ENCODE measurements around the gene LRRFIP1.

The LRRFIP1 gene

GRCh38 chr2:237727363-237727762 is 100.0 kb downstream of the LRRFIP1 start:
- H3K4me3 ChIP-seq (replicated peaks; ENCODE audit: insufficient read depth, low read length), result no peak overlapping the region
- no peaks in the 10 kb centered on the region for H3K27me3 ChIP-seq (ENCODE audit: insufficient read depth, poor library complexity, severe bottlenecking)
- TF ChIP-seq SPI1 (IDR thresholded peaks at IDR 0.05; ENCODE audit: borderline replicate concordance, low read depth) (no peak), GABPA (IDR thresholded peaks at IDR 0.05; ENCODE audit: low read depth) (no peak), POLR2AphosphoS5 (IDR thresholded peaks at IDR 0.05; ENCODE audit: low read depth) (no peak), CTCF (IDR thresholded peaks at IDR 0.05; ENCODE audit: insufficient read depth, low read length) (no peak)
- no peak for DNase-seq (ENCODE audit: low read depth in 1 of 2, low spot score in 1 of 2)
- no peak overlapping the region for H3K27ac ChIP-seq (replicated peaks)

- TF ChIP-seq REST (IDR thresholded peaks at IDR 0.05; ENCODE audit: insufficient replicate concordance, low read depth) (no peak), SPI1 (IDR thresholded peaks at IDR 0.05; ENCODE audit: borderline replicate concordance, low read depth) (no peak), POLR2AphosphoS5 (IDR thresholded peaks at IDR 0.05; ENCODE audit: low read depth) (no peak), CTCF (IDR thresholded peaks at IDR 0.05; ENCODE audit: insufficient read depth, low read length) (no peak), GABPA (IDR thresholded peaks at IDR 0.05; ENCODE audit: low read depth) (no peak)
- Histone ChIP-seq H3K27me3 (ENCODE audit: insufficient read depth, poor library complexity, severe bottlenecking) (no peaks in the 10 kb centered on the region), H3K4me3 (replicated peaks; ENCODE audit: insufficient read depth, low read length) (no peak overlapping the region), H3K27ac (replicated peaks) (no peak overlapping the region)
- DNase-seq (ENCODE audit: low read depth in 1 of 2, low spot score in 1 of 2), result no peak
Observed at GRCh38 chr2:237729681-237730475, 102.5 kb downstream of the LRRFIP1 start.

- Histone ChIP-seq H3K27ac (replicated peaks) (no peak overlapping the region), H3K4me3 (replicated peaks; ENCODE audit: insufficient read depth, low read length) (no peak overlapping the region), H3K27me3 (ENCODE audit: insufficient read depth, poor library complexity, severe bottlenecking) (no peaks in the 10 kb centered on the region)
- DNase-seq (ENCODE audit: low read depth in 1 of 2, low spot score in 1 of 2), result no peak
- TF ChIP-seq SPI1 (IDR thresholded peaks at IDR 0.05; ENCODE audit: borderline replicate concordance, low read depth) (no peak), GABPA (IDR thresholded peaks at IDR 0.05; ENCODE audit: low read depth) (no peak), CTCF (IDR thresholded peaks at IDR 0.05; ENCODE audit: insufficient read depth, low read length) (no peak), REST (IDR thresholded peaks at IDR 0.05; ENCODE audit: insufficient replicate concordance, low read depth) (no peak), POLR2AphosphoS5 (IDR thresholded peaks at IDR 0.05; ENCODE audit: low read depth) (no peak)
Observed at GRCh38 chr2:237731663-237732062, 104.3 kb downstream of the LRRFIP1 start.
